Neural crest cell (in vitro differentiated cells): ENCODE results near the gene LSMEM2. TPM values are rescaled to one million over a fixed set of nuclear protein-coding genes. Genes with fewer than 3 reads are reported as not detected.
"Not testable (repeated sequence)": the region's sequence is repeated elsewhere in the genome, so short reads cannot be mapped to it uniquely, and the experiment has no call there.

Source experiments
- DNase-seq: peaks from one replicate; pipeline ENCODE4 v3.0.0; 2021; ENCODE audit warnings: low read depth, mixed read lengths, low spot score
- H3K27ac Mint-ChIP-seq: one replicate; pipeline ENCODE4 v1.8.0; 2021; ENCODE audit warnings: mild to moderate bottlenecking, mixed read lengths; ENCODE audit not compliant: unreplicated experiment
- H3K27me3 Mint-ChIP-seq: 2 replicates; pipeline ENCODE4 v1.8.0; 2021; ENCODE audit warnings: low read depth, mild to moderate bottlenecking, mixed read lengths
- H3K36me3 Mint-ChIP-seq: 2 replicates; pipeline ENCODE4 v1.8.0; 2021; ENCODE audit warnings: low read depth, mild to moderate bottlenecking, mixed read lengths
- H3K4me1 Mint-ChIP-seq: 2 replicates; pipeline ENCODE4 v1.8.0; 2021; ENCODE audit warnings: mixed read lengths
- H3K4me3 Mint-ChIP-seq: one replicate; pipeline ENCODE4 v1.8.0; 2021; ENCODE audit warnings: mild to moderate bottlenecking, mixed read lengths
- H3K9me3 Mint-ChIP-seq: 2 replicates; pipeline ENCODE4 v1.8.0; 2021; ENCODE audit warnings: mixed read lengths
- total RNA-seq: library from RNA; stranded (reverse); gene quantifications from 2 replicates; pipeline ENCODE4 v1.2.1, GENCODE V29; 2021
- TF ChIP-seq, protein P1 (sequence below): fragments of 200-600 bp; sonication (generic); conservative IDR thresholded peaks from 2 replicates; pipeline ENCODE4 v1.5.0; 2021; ENCODE audit warnings: antibody characterized with exemption, mild to moderate bottlenecking

LSMEM2 gene
- total RNA-seq, 1 donor from 2014 or later, result not detected

DNA sequence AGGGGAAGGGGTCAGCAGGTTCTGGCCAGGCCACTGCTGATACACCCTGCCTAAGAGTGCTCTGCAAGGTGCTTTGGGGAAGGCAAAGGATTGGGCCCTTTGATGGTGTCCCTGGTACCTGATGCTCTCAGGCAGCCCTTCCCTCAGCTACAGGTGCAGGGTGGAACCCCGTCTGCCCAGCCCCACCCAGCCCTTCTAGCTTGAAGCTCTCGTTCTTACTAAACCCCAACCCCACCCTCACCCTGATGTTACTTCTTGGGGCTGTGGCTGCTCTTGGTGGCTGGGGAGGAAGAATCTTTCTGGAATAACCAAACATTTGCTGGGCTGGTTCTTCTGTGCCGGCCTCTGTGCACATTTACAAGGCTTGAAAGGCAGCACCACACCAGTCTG lies 36.5 kb upstream of the LSMEM2 start:
- TF ChIP-seq, protein P1, sequence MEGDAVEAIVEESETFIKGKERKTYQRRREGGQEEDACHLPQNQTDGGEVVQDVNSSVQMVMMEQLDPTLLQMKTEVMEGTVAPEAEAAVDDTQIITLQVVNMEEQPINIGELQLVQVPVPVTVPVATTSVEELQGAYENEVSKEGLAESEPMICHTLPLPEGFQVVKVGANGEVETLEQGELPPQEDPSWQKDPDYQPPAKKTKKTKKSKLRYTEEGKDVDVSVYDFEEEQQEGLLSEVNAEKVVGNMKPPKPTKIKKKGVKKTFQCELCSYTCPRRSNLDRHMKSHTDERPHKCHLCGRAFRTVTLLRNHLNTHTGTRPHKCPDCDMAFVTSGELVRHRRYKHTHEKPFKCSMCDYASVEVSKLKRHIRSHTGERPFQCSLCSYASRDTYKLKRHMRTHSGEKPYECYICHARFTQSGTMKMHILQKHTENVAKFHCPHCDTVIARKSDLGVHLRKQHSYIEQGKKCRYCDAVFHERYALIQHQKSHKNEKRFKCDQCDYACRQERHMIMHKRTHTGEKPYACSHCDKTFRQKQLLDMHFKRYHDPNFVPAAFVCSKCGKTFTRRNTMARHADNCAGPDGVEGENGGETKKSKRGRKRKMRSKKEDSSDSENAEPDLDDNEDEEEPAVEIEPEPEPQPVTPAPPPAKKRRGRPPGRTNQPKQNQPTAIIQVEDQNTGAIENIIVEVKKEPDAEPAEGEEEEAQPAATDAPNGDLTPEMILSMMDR, result no peak
- DNase-seq, result no peak
- Mint-ChIP-seq H3K27me3 (no peaks in the 10 kb centered on the region), H3K4me3 (peak overlapping the region; percentile 68), H3K27ac (peak overlapping the region; percentile 71), H3K36me3 (no peaks in the 10 kb centered on the region), H3K9me3 (no peaks in the 10 kb centered on the region), H3K4me1 (peaks cover 82% of the 10 kb centered on the region)

DNA sequence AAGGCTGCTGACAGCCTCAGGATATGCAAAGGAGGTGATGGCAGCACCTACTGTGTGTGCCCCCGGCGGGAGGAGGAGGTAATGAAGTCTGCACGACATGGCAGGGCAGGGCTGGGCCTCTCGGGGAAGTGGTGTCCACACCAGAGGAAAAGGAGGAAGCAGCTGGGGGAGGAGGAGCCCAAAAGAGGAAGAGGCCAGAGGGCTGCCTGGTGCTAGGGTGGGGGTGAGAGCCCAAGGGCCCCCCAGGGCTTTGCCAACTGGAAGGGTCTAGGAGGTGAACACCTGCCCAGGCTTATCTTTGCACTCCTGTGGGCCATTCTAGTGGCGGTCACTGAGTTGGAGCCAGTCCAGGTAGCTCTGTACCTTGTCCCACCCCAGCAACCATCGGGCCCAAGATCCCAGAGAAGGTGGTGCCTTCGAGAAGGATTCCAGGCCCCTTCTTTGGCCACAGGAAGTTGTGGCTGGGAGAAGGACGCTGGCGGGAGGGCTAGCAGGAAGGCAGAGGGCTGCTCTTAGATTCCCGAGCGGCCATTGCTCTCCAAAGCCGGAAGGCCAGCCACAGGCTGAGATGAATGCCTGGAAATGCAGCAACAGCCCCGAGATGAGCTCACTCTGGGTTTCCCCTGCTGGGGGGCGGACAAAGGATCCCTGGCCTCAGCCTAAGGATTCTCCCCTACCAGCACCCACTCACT lies 35.9 kb upstream of the LSMEM2 start:
- Mint-ChIP-seq H3K27ac (peak overlapping the region; percentile 71), H3K36me3 (no peaks in the 10 kb centered on the region), H3K4me1 (peaks cover 78% of the 10 kb centered on the region), H3K4me3 (peak overlapping the region; percentile 68), H3K27me3 (no peaks in the 10 kb centered on the region), H3K9me3 (no peaks in the 10 kb centered on the region)
- TF ChIP-seq, protein P1, result no peak
- DNase-seq, result no peak

DNA sequence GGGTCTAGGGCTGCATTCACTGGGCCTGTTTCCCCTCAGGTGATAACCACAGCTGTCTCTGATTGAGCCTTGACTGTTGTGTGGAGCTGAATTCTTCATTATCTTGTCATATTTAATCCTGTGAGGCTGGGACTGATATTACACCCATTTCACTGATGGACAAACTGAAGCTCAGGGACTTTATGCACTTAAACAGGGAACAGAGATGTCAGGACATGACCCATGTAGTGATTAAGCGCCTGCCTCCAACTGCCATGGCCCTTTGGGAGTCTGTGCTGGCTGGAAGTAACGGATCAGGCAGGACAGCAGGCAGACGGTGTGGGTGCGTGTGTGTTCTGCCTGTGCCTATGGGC lies 35.4 kb upstream of the LSMEM2 start:
- TF ChIP-seq, protein P1, result no peak
- H3K36me3 Mint-ChIP-seq, result no peaks in the 10 kb centered on the region
- DNase-seq, result no peak
- H3K27ac Mint-ChIP-seq, result peak overlapping the region; percentile 27
- no peaks in the 10 kb centered on the region for H3K27me3 Mint-ChIP-seq
- peak overlapping the region; percentile 62 for H3K4me3 Mint-ChIP-seq
- no peaks in the 10 kb centered on the region for H3K9me3 Mint-ChIP-seq
- H3K4me1 Mint-ChIP-seq, result peaks cover 75% of the 10 kb centered on the region

DNA sequence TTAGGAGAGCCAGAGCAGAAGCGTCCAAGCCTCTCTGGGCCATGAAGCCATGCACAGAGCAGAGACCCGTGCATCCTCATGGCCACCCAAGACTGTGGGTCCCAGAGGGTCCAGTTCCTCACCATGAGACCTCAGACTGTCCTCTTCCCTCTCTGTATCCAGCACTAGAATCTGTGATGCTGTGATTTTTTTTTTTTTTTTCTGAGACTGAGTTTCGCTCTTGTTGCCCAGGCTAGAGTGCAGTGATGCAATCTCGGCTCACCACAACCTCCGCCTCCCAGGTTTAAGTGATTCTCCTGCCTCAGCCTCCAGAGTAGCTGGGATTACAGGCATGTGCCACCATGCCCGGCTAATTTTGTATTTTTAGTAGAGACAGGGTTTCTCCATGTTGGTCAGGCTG lies 34.1 kb upstream of the LSMEM2 start:
- H3K9me3 Mint-ChIP-seq, DNase-seq, H3K36me3 Mint-ChIP-seq, H3K27me3 Mint-ChIP-seq: not testable (repeated sequence)
- Mint-ChIP-seq H3K4me1 (peaks cover 63% of the 10 kb centered on the region), H3K4me3 (peak overlapping the region; percentile 80), H3K27ac (peak overlapping the region; percentile 81)

DNA sequence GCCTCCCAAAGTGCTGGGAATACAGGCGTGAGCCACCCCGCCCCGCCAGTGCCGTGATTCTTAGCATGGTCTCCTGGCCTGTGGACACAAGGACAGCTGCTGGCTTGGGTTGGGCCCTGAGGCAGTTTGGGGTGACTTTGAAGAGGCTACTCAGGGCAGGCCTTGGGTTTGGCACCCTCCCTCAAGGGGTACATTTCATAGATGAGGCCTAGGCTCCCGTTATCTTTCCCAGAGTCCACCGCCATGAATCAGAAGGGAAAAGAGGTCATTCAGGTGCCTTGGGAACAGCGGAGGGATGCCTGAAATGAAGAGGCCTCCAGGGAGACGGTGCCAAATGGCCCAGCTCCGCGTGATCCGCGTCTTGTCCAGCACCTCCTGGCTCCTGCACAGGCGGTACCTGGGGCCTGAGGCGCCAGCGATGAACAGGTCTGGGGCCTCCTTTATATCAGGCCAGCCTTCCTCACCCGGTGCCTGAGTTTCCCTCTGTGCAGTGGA lies 33.6 kb upstream of the LSMEM2 start:
- TF ChIP-seq, protein P1, result no peak
- Mint-ChIP-seq H3K9me3 (no peaks in the 10 kb centered on the region), H3K27me3 (no peaks in the 10 kb centered on the region), H3K4me1 (peaks cover 58% of the 10 kb centered on the region), H3K27ac (peak overlapping the region; percentile 81), H3K36me3 (no peaks in the 10 kb centered on the region), H3K4me3 (peak overlapping the region; percentile 77)
- DNase-seq, result no peak

DNA sequence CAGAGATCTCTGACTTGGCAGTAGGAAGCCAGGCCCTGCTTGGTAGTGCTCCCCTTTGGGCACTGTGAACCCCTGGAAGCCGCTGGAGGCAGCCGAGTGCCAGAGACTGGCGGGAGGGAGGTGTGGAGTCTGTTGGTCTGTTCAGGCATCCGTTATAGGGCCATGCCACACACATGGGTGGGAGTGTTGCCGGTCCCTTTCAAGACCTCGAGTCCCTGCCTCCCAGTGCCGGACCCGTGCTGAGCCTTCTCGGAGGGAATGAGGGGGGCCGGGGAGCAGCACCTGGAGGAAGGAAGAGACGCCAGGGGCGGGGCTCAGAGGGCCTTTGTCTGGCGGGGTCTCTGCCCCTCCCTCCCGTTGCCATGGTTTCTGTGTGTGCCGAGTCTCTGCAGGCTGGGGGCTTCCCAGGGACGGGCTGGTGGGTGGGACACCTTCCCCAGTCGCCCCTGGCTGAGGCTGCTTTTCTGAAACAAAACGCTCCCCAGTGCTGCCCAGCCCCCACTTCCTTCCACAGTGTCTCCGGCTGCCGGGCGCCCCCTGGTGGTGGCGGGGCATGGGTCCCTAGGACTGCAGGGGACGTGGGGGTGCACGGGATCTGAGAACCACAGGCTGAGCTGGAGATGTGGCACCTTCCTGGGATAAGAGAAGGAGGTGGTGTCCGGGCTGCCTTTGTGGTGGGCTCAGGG lies 32.9 kb upstream of the LSMEM2 start:
- H3K4me1 Mint-ChIP-seq, result peaks cover 55% of the 10 kb centered on the region
- H3K27ac Mint-ChIP-seq, result peak overlapping the region; percentile 57
- DNase-seq, result peak; percentile 98
- no peaks in the 10 kb centered on the region for H3K27me3 Mint-ChIP-seq
- no peaks in the 10 kb centered on the region for H3K9me3 Mint-ChIP-seq
- no peaks in the 10 kb centered on the region for H3K36me3 Mint-ChIP-seq
- peak overlapping the region; percentile 77 for H3K4me3 Mint-ChIP-seq
- TF ChIP-seq, protein P1, result peak; percentile 100
